A673 (cell line): ENCODE results near the gene APC. TPM values are rescaled to one million over a fixed set of nuclear protein-coding genes. Genes with fewer than 3 reads are reported as not detected.
A peak's percentile ranks its signal among the peaks of the same experiment; 100 is the strongest.
"Not testable (repeated sequence)": the region's sequence is repeated elsewhere in the genome, so short reads cannot be mapped to it uniquely, and the experiment has no call there.

ENCODE experiments used
- BruUV-seq: library from RNA; stranded (reverse); fragments of 400-500 nt; replicated peaks from 2 replicates; lab custom pipeline; 2021; lab: Mats Ljungman, UMichigan
- CTCF ChIA-PET: fragments of 300-600 bp; sonication (Branson Sonifier 250); formaldehyde crosslinking; loops from one replicate; lab custom pipeline; 2022; ENCODE audit warnings: antibody characterized with exemption; lab: Charles Lee
- POLR2A ChIA-PET: fragments of 300-600 bp; sonication (Branson Sonifier 250); formaldehyde crosslinking; loops from one replicate; lab custom pipeline; 2022; ENCODE audit warnings: antibody characterized with exemption; ENCODE audit not compliant: low non-redundant PET; lab: Charles Lee
- DNase-seq: peaks from one replicate; pipeline ENCODE4 v3.0.0-alpha.2; 2015; ENCODE audit warnings: low spot score
- H3K27ac ChIP-seq: fragments of 200-600 bp; sonication (generic); 2 replicates; pipeline ENCODE4 v1.5.1; 2016; ENCODE audit warnings: mixed run types, low read depth, mild to moderate bottlenecking, mixed read lengths, antibody characterized with exemption, low read length; ENCODE audit not compliant: poor library complexity, severe bottlenecking
- H3K27me3 ChIP-seq: fragments of 200-600 bp; sonication (generic); replicated peaks from 2 replicates; pipeline ENCODE4 v1.6.1; 2017; ENCODE audit warnings: mixed run types, low read depth, mild to moderate bottlenecking, mixed read lengths, antibody characterized with exemption, low read length; ENCODE audit not compliant: insufficient read depth, poor library complexity
- H3K36me3 ChIP-seq: fragments of 200-600 bp; sonication (generic); 2 replicates; pipeline ENCODE4 v1.6.1; 2016; ENCODE audit warnings: mixed run types, mild to moderate bottlenecking, mixed read lengths, antibody characterized with exemption, low read length; ENCODE audit not compliant: insufficient read depth, poor library complexity, severe bottlenecking
- H3K4me1 ChIP-seq: fragments of 200-600 bp; sonication (generic); 2 replicates; pipeline ENCODE4 v1.6.1; 2017; ENCODE audit warnings: mixed run types, mild to moderate bottlenecking, mixed read lengths, antibody characterized with exemption, low read length; ENCODE audit not compliant: insufficient read depth, poor library complexity, severe bottlenecking
- H3K4me3 ChIP-seq: fragments of 200-600 bp; sonication (generic); 2 replicates; pipeline ENCODE4 v1.5.1; 2016; ENCODE audit warnings: low read depth, mixed run types, mild to moderate bottlenecking, mixed read lengths, low read length; ENCODE audit not compliant: poor library complexity, severe bottlenecking
- H3K9me3 ChIP-seq: fragments of 200-600 bp; sonication (generic); 2 replicates; pipeline ENCODE4 v1.6.1; 2016; ENCODE audit warnings: mixed run types, low read depth, mild to moderate bottlenecking, mixed read lengths, antibody characterized with exemption, low read length; ENCODE audit not compliant: poor library complexity, severe bottlenecking
- EZH2 ChIP-seq: fragments of 200-600 bp; sonication (generic); IDR thresholded peaks from 2 replicates; pipeline ENCODE4 v1.6.1; 2017; ENCODE audit warnings: borderline replicate concordance, low read depth, mild to moderate bottlenecking, mixed read lengths, antibody characterized with exemption, low read length; ENCODE audit not compliant: poor library complexity, severe bottlenecking
- intact Hi-C: fragments of 100-400 bp; cut with micrococcal nuclease; formaldehyde crosslinking; loops from one replicate; pipeline ENCODE4 v1.10.0; 2022; ENCODE audit not compliant: unreplicated experiment
- total RNA-seq: library from RNA; stranded (reverse); gene quantifications from 2 replicates; pipeline ENCODE4 v1.2.3, GENCODE V29; 2021
- TF ChIP-seq, protein P1 (sequence below): fragments of 300-800, 200-600 bp; sonication (generic); conservative IDR thresholded peaks from 2 replicates; pipeline ENCODE4 v1.5.1; 2017; ENCODE audit warnings: low read depth, mild to moderate bottlenecking, antibody characterized with exemption, low read length, moderate library complexity, mixed read lengths

APC gene
- total RNA-seq, 1 experiment from 2014 or later, result 39.3 TPM

DNA sequence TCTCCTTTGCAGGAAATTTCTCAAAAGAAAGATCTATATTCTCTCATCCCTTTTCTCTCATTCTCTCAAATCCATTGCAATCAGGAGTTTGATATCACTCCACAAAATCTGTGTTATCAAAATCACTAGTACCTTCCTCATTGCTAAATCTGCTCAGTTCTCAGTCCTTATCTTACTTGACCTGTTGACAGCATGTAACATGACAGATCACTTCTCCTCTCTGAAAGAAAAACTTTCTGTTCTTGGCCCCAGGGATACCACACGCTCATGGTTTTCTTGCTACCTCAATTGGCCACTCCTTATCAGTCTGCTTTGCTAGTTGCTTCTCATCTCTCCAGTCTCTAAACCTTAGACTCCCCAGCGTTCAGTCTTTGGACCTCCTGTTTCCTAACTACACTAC is 145.5 kb downstream of the APC start:
- H3K27me3 ChIP-seq, result no peaks in the 10 kb centered on the region
- H3K4me1 ChIP-seq, result no peaks in the 10 kb centered on the region
- H3K36me3 ChIP-seq, result peaks cover 36% of the 10 kb centered on the region
- no peak for DNase-seq
- TF ChIP-seq EZH2, result no peak
- TF ChIP-seq, protein P1, sequence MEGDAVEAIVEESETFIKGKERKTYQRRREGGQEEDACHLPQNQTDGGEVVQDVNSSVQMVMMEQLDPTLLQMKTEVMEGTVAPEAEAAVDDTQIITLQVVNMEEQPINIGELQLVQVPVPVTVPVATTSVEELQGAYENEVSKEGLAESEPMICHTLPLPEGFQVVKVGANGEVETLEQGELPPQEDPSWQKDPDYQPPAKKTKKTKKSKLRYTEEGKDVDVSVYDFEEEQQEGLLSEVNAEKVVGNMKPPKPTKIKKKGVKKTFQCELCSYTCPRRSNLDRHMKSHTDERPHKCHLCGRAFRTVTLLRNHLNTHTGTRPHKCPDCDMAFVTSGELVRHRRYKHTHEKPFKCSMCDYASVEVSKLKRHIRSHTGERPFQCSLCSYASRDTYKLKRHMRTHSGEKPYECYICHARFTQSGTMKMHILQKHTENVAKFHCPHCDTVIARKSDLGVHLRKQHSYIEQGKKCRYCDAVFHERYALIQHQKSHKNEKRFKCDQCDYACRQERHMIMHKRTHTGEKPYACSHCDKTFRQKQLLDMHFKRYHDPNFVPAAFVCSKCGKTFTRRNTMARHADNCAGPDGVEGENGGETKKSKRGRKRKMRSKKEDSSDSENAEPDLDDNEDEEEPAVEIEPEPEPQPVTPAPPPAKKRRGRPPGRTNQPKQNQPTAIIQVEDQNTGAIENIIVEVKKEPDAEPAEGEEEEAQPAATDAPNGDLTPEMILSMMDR, result no peak
- BruUV-seq, result no TSS peak
- H3K27ac ChIP-seq, result no peak overlapping the region
- CTCF ChIA-PET, result no interaction called here
- intact Hi-C loops, result no loop called here
- H3K4me3 ChIP-seq, result no peak overlapping the region
- H3K9me3 ChIP-seq, result no peaks in the 10 kb centered on the region
- POLR2A ChIA-PET, result no interaction called here

DNA sequence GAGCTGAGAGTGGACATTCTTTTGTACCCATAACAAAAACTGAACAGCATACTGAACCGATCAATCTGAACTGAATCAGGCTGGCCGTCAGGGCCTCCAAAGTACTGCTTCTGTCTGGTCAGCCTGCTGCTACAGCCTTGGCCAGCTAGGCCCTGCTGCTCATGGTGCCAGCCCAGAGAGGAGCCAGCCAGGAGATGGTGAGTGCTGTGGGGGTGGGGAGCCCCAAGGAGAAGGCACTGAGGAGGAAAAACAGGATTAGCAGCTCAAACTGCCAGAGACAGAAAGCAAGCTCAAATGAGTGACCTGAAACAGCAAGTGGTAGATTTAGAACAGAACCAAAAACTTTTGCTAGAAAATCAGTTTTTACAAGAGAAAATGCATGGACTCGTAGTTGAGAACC is 147.3 kb downstream of the APC start:
- no peak for DNase-seq
- Histone ChIP-seq H3K27me3 (no peaks in the 10 kb centered on the region), H3K4me3 (no peak overlapping the region), H3K36me3 (peaks cover 33% of the 10 kb centered on the region), H3K4me1 (no peaks in the 10 kb centered on the region), H3K9me3 (no peaks in the 10 kb centered on the region), H3K27ac (no peak overlapping the region)
- BruUV-seq, result no TSS peak
- ChIA-PET POLR2A (no interaction called here), CTCF (no interaction called here)
- intact Hi-C loops, result no loop called here
- TF ChIP-seq EZH2, result no peak
- TF ChIP-seq, protein P1, result no peak

DNA sequence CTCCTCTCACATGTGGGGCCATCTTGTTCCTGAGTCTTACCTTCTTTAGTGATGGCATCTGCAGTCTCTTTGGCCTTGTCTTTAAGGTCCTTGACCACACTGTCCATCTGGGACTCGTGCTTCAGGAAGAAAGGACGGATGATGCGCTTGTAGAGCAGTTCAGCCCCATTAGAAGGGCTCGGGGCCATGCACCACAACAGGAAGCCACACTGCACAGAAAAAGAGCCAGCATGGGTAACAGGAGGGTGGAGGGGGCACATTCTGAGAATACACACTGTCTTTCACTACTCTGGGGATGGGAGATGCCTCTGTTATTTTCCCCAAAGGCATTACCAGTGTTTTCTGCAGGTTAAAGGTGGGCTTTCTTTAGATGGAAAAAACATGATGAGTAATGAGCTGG is 149.3 kb downstream of the APC start:
- no peaks in the 10 kb centered on the region for H3K9me3 ChIP-seq
- TF ChIP-seq, protein P1, result no peak
- TF ChIP-seq EZH2, result no peak
- peaks cover 34% of the 10 kb centered on the region for H3K36me3 ChIP-seq
- H3K27me3 ChIP-seq, result no peaks in the 10 kb centered on the region
- CTCF ChIA-PET, result no interaction called here
- H3K4me1 ChIP-seq, result no peaks in the 10 kb centered on the region
- DNase-seq, result no peak
- H3K4me3 ChIP-seq, result no peak overlapping the region
- no peak overlapping the region for H3K27ac ChIP-seq
- intact Hi-C loops, result no loop called here
- POLR2A ChIA-PET, result no interaction called here
- BruUV-seq, result no TSS peak

DNA sequence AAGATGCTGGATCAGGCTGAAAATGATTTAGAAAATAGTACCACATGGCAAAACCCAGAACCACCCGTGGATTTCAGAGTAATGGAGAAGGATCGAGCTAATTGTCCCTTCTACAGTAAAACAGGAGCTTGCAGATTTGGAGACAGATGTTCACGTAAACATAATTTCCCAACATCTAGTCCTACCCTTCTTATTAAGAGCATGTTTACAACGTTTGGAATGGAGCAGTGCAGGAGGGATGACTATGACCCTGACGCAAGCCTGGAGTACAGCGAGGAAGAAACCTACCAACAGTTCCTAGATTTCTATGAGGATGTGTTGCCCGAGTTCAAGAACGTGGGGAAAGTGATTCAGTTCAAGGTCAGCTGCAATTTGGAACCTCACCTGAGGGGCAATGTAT is 154.4 kb downstream of the APC start:
- H3K27ac ChIP-seq, H3K4me3 ChIP-seq, DNase-seq, H3K27me3 ChIP-seq, H3K9me3 ChIP-seq, CTCF ChIA-PET, POLR2A ChIA-PET, intact Hi-C loops, H3K4me1 ChIP-seq: not testable (repeated sequence)
- peaks cover 14% of the 10 kb centered on the region for H3K36me3 ChIP-seq
- TSS peak; percentile 70 for BruUV-seq
